HEK293 (cell line): ENCODE data around the gene SIGLEC5.

Source experiments
- CTCF ChIA-PET: fragments of 350-600 bp; formaldehyde crosslinking; extraction: SDS; loops from one replicate; lab custom pipeline; 2021; ENCODE audit warnings: antibody characterized with exemption; lab: Yijun Ruan, JAX
- POLR2A ChIA-PET: fragments of 300-600 bp; formaldehyde crosslinking; extraction: SDS; loops from one replicate; lab custom pipeline; 2020; ENCODE audit warnings: antibody characterized with exemption, inconsistent platforms; lab: Yijun Ruan, JAX
- H3K27ac ChIP-seq: fragments of 200-500 bp; sonication (Bioruptor generic); 2 replicates; pipeline ENCODE4 v1.5.1; 2014; ENCODE audit warnings: low read depth, low read length, control low read depth, inconsistent platforms; ENCODE audit errors: extremely low read depth
- H3K36me3 ChIP-seq, 2 experiments: fragments of 200-500 bp in 1 of 2; sonication (Bioruptor generic) in 1 of 2; 1 replicate in 1 of 2; 2 replicates in 1 of 2; pipeline ENCODE4 v1.5.1; 2014 to 2017; ENCODE audit warnings: inconsistent platforms in 2 of 2, low read length in 2 of 2; ENCODE audit not compliant: control insufficient read depth in 2 of 2, insufficient read depth in 1 of 2
- H3K4me1 ChIP-seq: fragments of 200-500 bp; sonication (Bioruptor generic); 2 replicates; pipeline ENCODE4 v1.5.1; 2014; ENCODE audit warnings: mild to moderate bottlenecking, low read length, inconsistent platforms; ENCODE audit not compliant: control insufficient read depth, insufficient read depth
- H3K4me3 ChIP-seq: 2 replicates; pipeline ENCODE4 v1.5.1; 2011; ENCODE audit warnings: low read depth, mild to moderate bottlenecking, control low read depth, low read length, moderate library complexity
- H3K9me3 ChIP-seq: fragments of 200-500 bp; sonication (Bioruptor generic); 2 replicates; pipeline ENCODE4 v1.5.1; 2014; ENCODE audit warnings: low read depth, low read length, inconsistent platforms; ENCODE audit not compliant: control insufficient read depth, insufficient read depth
- BCL11A ChIP-seq: fragments of 450-650 bp; formaldehyde crosslinking; IDR thresholded peaks from 2 replicates; pipeline ENCODE4 v1.5.1; 2016; ENCODE audit warnings: low read depth, missing biosample characterization, missing genetic modification characterization
- EGR2 ChIP-seq: fragments of 450-650 bp; formaldehyde crosslinking; IDR thresholded peaks from 2 replicates; pipeline ENCODE4 v1.5.1; 2016; ENCODE audit warnings: low read depth, missing biosample characterization, missing genetic modification characterization
- HOXD13 ChIP-seq: sonication (generic); formaldehyde crosslinking; IDR thresholded peaks from 2 replicates; pipeline ENCODE4 v1.8.0; 2022; ENCODE audit warnings: missing genetic modification reagents, borderline replicate concordance
- KLF16 ChIP-seq: fragments of 450-650 bp; formaldehyde crosslinking; IDR thresholded peaks from 2 replicates; pipeline ENCODE4 v1.5.1; 2017; ENCODE audit warnings: missing biosample characterization, missing genetic modification characterization
- OSR2 ChIP-seq: fragments of 450-650 bp; formaldehyde crosslinking; IDR thresholded peaks from 2 replicates; pipeline ENCODE4 v1.5.1; 2016; ENCODE audit warnings: missing biosample characterization, missing genetic modification characterization
- REPIN1 ChIP-seq: fragments of 450-650 bp; formaldehyde crosslinking; IDR thresholded peaks from 2 replicates; pipeline ENCODE4 v1.5.1; 2017; ENCODE audit warnings: missing biosample characterization, missing genetic modification characterization, low read depth
- SP2 ChIP-seq: fragments of 450-650 bp; formaldehyde crosslinking; IDR thresholded peaks from 2 replicates; pipeline ENCODE4 v1.5.1; 2016; ENCODE audit warnings: missing biosample characterization, missing genetic modification characterization
- TCF7L2 ChIP-seq: IDR thresholded peaks from 2 replicates; pipeline ENCODE4 v1.6.1; 2011; ENCODE audit warnings: low read depth, mild to moderate bottlenecking, inconsistent platforms, low read length, moderate library complexity, borderline replicate concordance
- YY1 ChIP-seq: fragments of 450-650 bp; formaldehyde crosslinking; IDR thresholded peaks from 2 replicates; pipeline ENCODE4 v1.5.1; 2018; ENCODE audit warnings: missing biosample characterization, missing genetic modification characterization
- ZBTB17 ChIP-seq: fragments of 450-650 bp; formaldehyde crosslinking; IDR thresholded peaks from 2 replicates; pipeline ENCODE4 v1.5.1; 2016; ENCODE audit warnings: missing biosample characterization, missing genetic modification characterization
- ZFHX2 ChIP-seq: fragments of 450-650 bp; formaldehyde crosslinking; conservative IDR thresholded peaks from 2 replicates; pipeline ENCODE4 v1.5.1; 2016; ENCODE audit warnings: missing biosample characterization, missing genetic modification characterization
- ZFP37 ChIP-seq: fragments of 450-650 bp; formaldehyde crosslinking; IDR thresholded peaks from 2 replicates; pipeline ENCODE4 v1.5.1; 2016; ENCODE audit warnings: missing biosample characterization, missing genetic modification characterization
- ZFP41 ChIP-seq: fragments of 450-650 bp; formaldehyde crosslinking; IDR thresholded peaks from 2 replicates; pipeline ENCODE4 v1.5.1; 2016; ENCODE audit warnings: missing biosample characterization, missing genetic modification characterization, borderline replicate concordance
- ZFP69B ChIP-seq: fragments of 450-650 bp; formaldehyde crosslinking; IDR thresholded peaks from 2 replicates; pipeline ENCODE4 v1.5.1; 2016; ENCODE audit warnings: missing biosample characterization, missing genetic modification characterization
- ZNF121 ChIP-seq: fragments of 450-650 bp; formaldehyde crosslinking; IDR thresholded peaks from 2 replicates; pipeline ENCODE4 v1.5.1; 2016; ENCODE audit warnings: missing biosample characterization, missing genetic modification characterization
- ZNF133 ChIP-seq: fragments of 450-650 bp; formaldehyde crosslinking; IDR thresholded peaks from 2 replicates; pipeline ENCODE4 v1.5.1; 2016; ENCODE audit warnings: missing biosample characterization, missing genetic modification characterization
- ZNF16 ChIP-seq: fragments of 450-650 bp; formaldehyde crosslinking; IDR thresholded peaks from 2 replicates; pipeline ENCODE4 v1.5.1; 2016; ENCODE audit warnings: low read depth, missing biosample characterization, missing genetic modification characterization
- ZNF19 ChIP-seq: fragments of 450-650 bp; formaldehyde crosslinking; IDR thresholded peaks from 2 replicates; pipeline ENCODE4; 2016; ENCODE audit warnings: missing biosample characterization, missing genetic modification characterization, low read depth
- ZNF202 ChIP-seq: fragments of 450-650 bp; formaldehyde crosslinking; IDR thresholded peaks from 2 replicates; pipeline ENCODE4 v1.5.1; 2016; ENCODE audit warnings: missing biosample characterization, missing genetic modification characterization, borderline replicate concordance
- ZNF23 ChIP-seq: fragments of 450-650 bp; formaldehyde crosslinking; IDR thresholded peaks from 2 replicates; pipeline ENCODE4 v1.5.1; 2016; ENCODE audit warnings: missing biosample characterization, missing genetic modification characterization, borderline replicate concordance
- ZNF335 ChIP-seq: fragments of 450-650 bp; formaldehyde crosslinking; conservative IDR thresholded peaks from 2 replicates; pipeline ENCODE4 v1.5.1; 2016; ENCODE audit warnings: missing biosample characterization, missing genetic modification characterization
- ZNF366 ChIP-seq: fragments of 450-650 bp; formaldehyde crosslinking; conservative IDR thresholded peaks from 2 replicates; pipeline ENCODE4 v1.5.1; 2016; ENCODE audit warnings: missing biosample characterization, missing genetic modification characterization
- ZNF391 ChIP-seq: fragments of 450-650 bp; formaldehyde crosslinking; IDR thresholded peaks from 2 replicates; pipeline ENCODE4 v1.5.1; 2016; ENCODE audit warnings: low read depth, missing biosample characterization, missing genetic modification characterization, borderline replicate concordance
- ZNF544 ChIP-seq: fragments of 450-650 bp; formaldehyde crosslinking; IDR thresholded peaks from 2 replicates; pipeline ENCODE4 v1.5.0; 2017; ENCODE audit warnings: missing biosample characterization, missing genetic modification characterization
- ZNF623 ChIP-seq: fragments of 450-650 bp; formaldehyde crosslinking; IDR thresholded peaks from 2 replicates; pipeline ENCODE4 v1.5.1; 2016; ENCODE audit warnings: missing biosample characterization, missing genetic modification characterization
- ZNF624 ChIP-seq: fragments of 450-650 bp; formaldehyde crosslinking; IDR thresholded peaks from 2 replicates; pipeline ENCODE4 v1.5.1; 2017; ENCODE audit warnings: missing biosample characterization, missing genetic modification characterization
- ZNF658 ChIP-seq: fragments of 450-650 bp; formaldehyde crosslinking; IDR thresholded peaks from 2 replicates; pipeline ENCODE4; 2016; ENCODE audit warnings: missing biosample characterization, missing genetic modification characterization
- ZNF677 ChIP-seq: fragments of 450-650 bp; IDR thresholded peaks from 2 replicates; pipeline ENCODE4 v1.5.0; 2018; ENCODE audit warnings: missing biosample characterization, mild to moderate bottlenecking, missing genetic modification characterization, moderate library complexity
- ZNF768 ChIP-seq: fragments of 450-650 bp; formaldehyde crosslinking; IDR thresholded peaks from 2 replicates; pipeline ENCODE4 v1.5.1; 2018; ENCODE audit warnings: missing biosample characterization, mild to moderate bottlenecking, missing genetic modification characterization
- ZNF792 ChIP-seq: fragments of 450-650 bp; formaldehyde crosslinking; IDR thresholded peaks from 2 replicates; pipeline ENCODE4 v1.5.1; 2016; ENCODE audit warnings: missing biosample characterization, missing genetic modification characterization
- TF ChIP-seq, protein P1 (sequence below): fragments of 450-650 bp; formaldehyde crosslinking; optimal IDR thresholded peaks from 2 replicates; pipeline ENCODE3; 2016; ENCODE audit warnings: missing biosample characterization, mild to moderate bottlenecking, missing genetic modification characterization
- TF ChIP-seq, protein P2 (sequence below): fragments of 450-650 bp; formaldehyde crosslinking; IDR thresholded peaks from 2 replicates; pipeline ENCODE4 v1.5.1; 2016; ENCODE audit warnings: missing biosample characterization, missing genetic modification characterization
- TF ChIP-seq, protein P3 (sequence below): fragments of 450-650 bp; formaldehyde crosslinking; IDR thresholded peaks from 2 replicates; pipeline ENCODE4 v1.5.1; 2016; ENCODE audit warnings: missing biosample characterization, missing genetic modification characterization, low read depth
- TF ChIP-seq, protein P4 (sequence below): sonication (generic); formaldehyde crosslinking; IDR thresholded peaks from 2 replicates; pipeline ENCODE4 v1.8.1; 2022; ENCODE audit warnings: mild to moderate bottlenecking, moderate library complexity, missing genetic modification reagents

SIGLEC5 gene

DNA sequence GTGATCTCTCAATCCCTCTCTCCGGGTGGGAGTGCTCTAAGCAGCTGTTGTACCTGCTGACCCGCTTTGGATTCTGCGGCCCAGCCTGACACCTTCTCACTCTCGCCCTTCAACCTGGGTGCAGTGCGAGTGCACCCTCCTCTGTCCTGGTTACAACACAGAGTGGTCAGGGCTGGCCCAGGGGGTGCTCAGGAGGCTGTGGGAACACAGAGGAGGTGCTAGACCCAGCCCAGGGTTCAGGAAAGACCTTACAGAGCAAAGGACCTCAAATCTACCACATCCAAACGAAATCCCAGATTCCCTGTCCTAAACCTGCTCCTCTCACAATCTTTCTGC is 35.5 kb downstream of the SIGLEC5 start:
- POLR2A ChIA-PET: interaction anchor here (0.6 to 2.0 kb wide), 3 partner anchors 24 to 1388 kb away, joined by 4 to 42 read pairs (median 4); partner anchors contain the start of gene ZNF175
- Histone ChIP-seq H3K36me3 (no peaks in the 10 kb centered on the region), H3K9me3 (no peaks in the 10 kb centered on the region), H3K4me1 (no peaks in the 10 kb centered on the region), H3K4me3 (peak overlapping the region; percentile 62), H3K27ac (peak overlapping the region; percentile 28; the same call in 1 of the 2 replicates)
- CTCF ChIA-PET: interaction anchor here (0.7 to 1.2 kb wide), 6 partner anchors 43 to 355 kb away, joined by 3 to 6 read pairs (median 4); no protein-coding TSS in a partner anchor
- TF ChIP-seq ZNF677 (tag by site-specific recombination) (no peak), ZNF23 (tag by site-specific recombination) (no peak), HOXD13 (CRISPR knock-in tag) (no peak), BCL11A (no peak), ZNF335 (tag by site-specific recombination) (0 out of 2 replicates have a peak, but pooled peaks have one; percentile 4), ZFHX2 (tag by site-specific recombination) (no peak), ZNF544 (tag by site-specific recombination) (no peak), REPIN1 (tag by site-specific recombination) (no peak), KLF16 (tag by site-specific recombination) (no peak), ZNF792 (tag by site-specific recombination) (no peak), ZNF133 (tag by site-specific recombination) (0 out of 2 replicates have a peak, but pooled peaks have one; percentile 1), ZNF623 (tag by site-specific recombination) (no peak), ZNF121 (tag by site-specific recombination) (no peak), ZNF658 (no peak), ZNF391 (tag by site-specific recombination) (no peak), ZNF19 (no peak), ZFP37 (tag by site-specific recombination) (0 out of 2 replicates have a peak, but pooled peaks have one; percentile 38), ZNF202 (no peak), ZNF16 (tag by site-specific recombination) (no peak), ZNF366 (tag by site-specific recombination) (peak; percentile 48), SP2 (tag by site-specific recombination) (no peak), TCF7L2 (no peak), ZNF768 (tag by site-specific recombination) (peak; percentile 40; the same call in 1 of the 2 replicates), ZFP69B (no peak), ZBTB17 (tag by site-specific recombination) (no peak; the same call in 1 of the 2 replicates), ZNF624 (tag by site-specific recombination) (no peak), OSR2 (tag by site-specific recombination) (no peak), EGR2 (tag by site-specific recombination) (no peak), YY1 (tag by site-specific recombination) (no peak), ZFP41 (tag by site-specific recombination) (no peak)
- TF ChIP-seq, protein P1, sequence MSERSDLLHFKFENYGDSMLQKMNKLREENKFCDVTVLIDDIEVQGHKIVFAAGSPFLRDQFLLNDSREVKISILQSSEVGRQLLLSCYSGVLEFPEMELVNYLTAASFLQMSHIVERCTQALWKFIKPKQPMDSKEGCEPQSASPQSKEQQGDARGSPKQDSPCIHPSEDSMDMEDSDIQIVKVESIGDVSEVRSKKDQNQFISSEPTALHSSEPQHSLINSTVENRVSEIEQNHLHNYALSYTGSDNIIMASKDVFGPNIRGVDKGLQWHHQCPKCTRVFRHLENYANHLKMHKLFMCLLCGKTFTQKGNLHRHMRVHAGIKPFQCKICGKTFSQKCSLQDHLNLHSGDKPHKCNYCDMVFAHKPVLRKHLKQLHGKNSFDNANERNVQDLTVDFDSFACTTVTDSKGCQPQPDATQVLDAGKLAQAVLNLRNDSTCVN (tag by site-specific recombination): no peak
- TF ChIP-seq, protein P2, sequence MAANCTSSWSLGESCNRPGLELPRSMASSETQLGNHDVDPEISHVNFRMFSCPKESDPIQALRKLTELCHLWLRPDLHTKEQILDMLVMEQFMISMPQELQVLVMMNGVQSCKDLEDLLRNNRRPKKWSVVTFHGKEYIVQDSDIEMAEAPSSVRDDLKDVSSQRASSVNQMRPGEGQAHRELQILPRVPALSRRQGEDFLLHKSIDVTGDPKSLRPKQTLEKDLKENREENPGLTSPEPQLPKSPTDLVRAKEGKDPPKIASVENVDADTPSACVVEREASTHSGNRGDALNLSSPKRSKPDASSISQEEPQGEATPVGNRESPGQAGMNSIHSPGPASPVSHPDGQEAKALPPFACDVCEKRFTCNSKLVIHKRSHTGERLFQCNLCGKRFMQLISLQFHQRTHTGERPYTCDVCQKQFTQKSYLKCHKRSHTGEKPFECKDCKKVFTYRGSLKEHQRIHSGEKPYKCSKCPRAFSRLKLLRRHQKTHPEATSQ (tag by site-specific recombination): no peak
- TF ChIP-seq, protein P3, sequence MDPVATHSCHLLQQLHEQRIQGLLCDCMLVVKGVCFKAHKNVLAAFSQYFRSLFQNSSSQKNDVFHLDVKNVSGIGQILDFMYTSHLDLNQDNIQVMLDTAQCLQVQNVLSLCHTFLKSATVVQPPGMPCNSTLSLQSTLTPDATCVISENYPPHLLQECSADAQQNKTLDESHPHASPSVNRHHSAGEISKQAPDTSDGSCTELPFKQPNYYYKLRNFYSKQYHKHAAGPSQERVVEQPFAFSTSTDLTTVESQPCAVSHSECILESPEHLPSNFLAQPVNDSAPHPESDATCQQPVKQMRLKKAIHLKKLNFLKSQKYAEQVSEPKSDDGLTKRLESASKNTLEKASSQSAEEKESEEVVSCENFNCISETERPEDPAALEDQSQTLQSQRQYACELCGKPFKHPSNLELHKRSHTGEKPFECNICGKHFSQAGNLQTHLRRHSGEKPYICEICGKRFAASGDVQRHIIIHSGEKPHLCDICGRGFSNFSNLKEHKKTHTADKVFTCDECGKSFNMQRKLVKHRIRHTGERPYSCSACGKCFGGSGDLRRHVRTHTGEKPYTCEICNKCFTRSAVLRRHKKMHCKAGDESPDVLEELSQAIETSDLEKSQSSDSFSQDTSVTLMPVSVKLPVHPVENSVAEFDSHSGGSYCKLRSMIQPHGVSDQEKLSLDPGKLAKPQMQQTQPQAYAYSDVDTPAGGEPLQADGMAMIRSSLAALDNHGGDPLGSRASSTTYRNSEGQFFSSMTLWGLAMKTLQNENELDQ (tag by site-specific recombination): no peak
- TF ChIP-seq, protein P4, sequence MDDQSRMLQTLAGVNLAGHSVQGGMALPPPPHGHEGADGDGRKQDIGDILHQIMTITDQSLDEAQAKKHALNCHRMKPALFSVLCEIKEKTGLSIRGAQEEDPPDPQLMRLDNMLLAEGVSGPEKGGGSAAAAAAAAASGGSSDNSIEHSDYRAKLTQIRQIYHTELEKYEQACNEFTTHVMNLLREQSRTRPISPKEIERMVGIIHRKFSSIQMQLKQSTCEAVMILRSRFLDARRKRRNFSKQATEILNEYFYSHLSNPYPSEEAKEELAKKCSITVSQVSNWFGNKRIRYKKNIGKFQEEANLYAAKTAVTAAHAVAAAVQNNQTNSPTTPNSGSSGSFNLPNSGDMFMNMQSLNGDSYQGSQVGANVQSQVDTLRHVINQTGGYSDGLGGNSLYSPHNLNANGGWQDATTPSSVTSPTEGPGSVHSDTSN (CRISPR knock-in tag): 0 out of 2 replicates have a peak, but pooled peaks have one; percentile 25
